WTC11 (cell line): ENCODE results near the gene AMN.

Experiments used
- CREM ChIP-seq: sonication (generic); formaldehyde crosslinking; IDR thresholded peaks from 2 replicates; pipeline ENCODE4 v1.8.1; 2022; ENCODE audit warnings: mild to moderate bottlenecking, missing genetic modification reagents, moderate library complexity
- ESRRA ChIP-seq: sonication (generic); formaldehyde crosslinking; IDR thresholded peaks from 2 replicates; pipeline ENCODE4 v1.8.1; 2022; ENCODE audit warnings: mild to moderate bottlenecking, missing genetic modification reagents, borderline replicate concordance
- ETV6 ChIP-seq: sonication (generic); formaldehyde crosslinking; IDR thresholded peaks from 2 replicates; pipeline ENCODE4 v1.8.1; 2022; ENCODE audit warnings: mild to moderate bottlenecking, missing genetic modification reagents
- FOXP1 ChIP-seq: sonication (generic); formaldehyde crosslinking; IDR thresholded peaks from 2 replicates; pipeline ENCODE4 v1.8.0; 2022; ENCODE audit warnings: missing genetic modification reagents, mild to moderate bottlenecking, moderate library complexity, borderline replicate concordance
- KAT7 ChIP-seq: sonication (generic); formaldehyde crosslinking; IDR thresholded peaks from 2 replicates; pipeline ENCODE4 v1.8.1; 2023; ENCODE audit warnings: missing genetic modification reagents, mild to moderate bottlenecking, borderline replicate concordance
- NR2C2 ChIP-seq: sonication (generic); formaldehyde crosslinking; IDR thresholded peaks from 2 replicates; pipeline ENCODE4 v1.8.0; 2022; ENCODE audit warnings: mild to moderate bottlenecking, missing genetic modification reagents
- OVOL2 ChIP-seq: fragments of 250-450 bp; sonication (Bioruptor Pico); IDR thresholded peaks from 2 replicates; pipeline ENCODE4 v1.9.0; 2021; ENCODE audit warnings: mild to moderate bottlenecking, borderline replicate concordance
- SP1 ChIP-seq: sonication (generic); formaldehyde crosslinking; conservative IDR thresholded peaks from 2 replicates; pipeline ENCODE4 v1.8.1; 2022; ENCODE audit warnings: missing genetic modification reagents
- TEAD4 ChIP-seq: sonication (generic); formaldehyde crosslinking; IDR thresholded peaks from 2 replicates; pipeline ENCODE4 v1.8.0; 2022; ENCODE audit warnings: mild to moderate bottlenecking, missing genetic modification reagents
- ZNF232 ChIP-seq: sonication (generic); formaldehyde crosslinking; IDR thresholded peaks from 2 replicates; pipeline ENCODE4 v1.8.0; 2022; ENCODE audit warnings: mild to moderate bottlenecking, missing genetic modification reagents
- TF ChIP-seq, protein P1 (sequence below): sonication (generic); formaldehyde crosslinking; conservative IDR thresholded peaks from 2 replicates; pipeline ENCODE4 v1.8.1; 2022; ENCODE audit warnings: mild to moderate bottlenecking, missing genetic modification reagents
- TF ChIP-seq, protein P2 (sequence below): fragments of 200-600 bp; IDR thresholded peaks from 2 replicates; pipeline ENCODE4 v1.8.0; 2022; ENCODE audit warnings: antibody characterized with exemption
- TF ChIP-seq, protein P3 (sequence below): sonication (generic); formaldehyde crosslinking; IDR thresholded peaks from 2 replicates; pipeline ENCODE4 v1.8.1; 2022; ENCODE audit warnings: low read depth, missing genetic modification reagents, borderline replicate concordance
- TF ChIP-seq, protein P4 (sequence below): sonication (generic); formaldehyde crosslinking; IDR thresholded peaks from 2 replicates; pipeline ENCODE4 v1.8.0; 2023; ENCODE audit warnings: mild to moderate bottlenecking, missing genetic modification reagents

DNA sequence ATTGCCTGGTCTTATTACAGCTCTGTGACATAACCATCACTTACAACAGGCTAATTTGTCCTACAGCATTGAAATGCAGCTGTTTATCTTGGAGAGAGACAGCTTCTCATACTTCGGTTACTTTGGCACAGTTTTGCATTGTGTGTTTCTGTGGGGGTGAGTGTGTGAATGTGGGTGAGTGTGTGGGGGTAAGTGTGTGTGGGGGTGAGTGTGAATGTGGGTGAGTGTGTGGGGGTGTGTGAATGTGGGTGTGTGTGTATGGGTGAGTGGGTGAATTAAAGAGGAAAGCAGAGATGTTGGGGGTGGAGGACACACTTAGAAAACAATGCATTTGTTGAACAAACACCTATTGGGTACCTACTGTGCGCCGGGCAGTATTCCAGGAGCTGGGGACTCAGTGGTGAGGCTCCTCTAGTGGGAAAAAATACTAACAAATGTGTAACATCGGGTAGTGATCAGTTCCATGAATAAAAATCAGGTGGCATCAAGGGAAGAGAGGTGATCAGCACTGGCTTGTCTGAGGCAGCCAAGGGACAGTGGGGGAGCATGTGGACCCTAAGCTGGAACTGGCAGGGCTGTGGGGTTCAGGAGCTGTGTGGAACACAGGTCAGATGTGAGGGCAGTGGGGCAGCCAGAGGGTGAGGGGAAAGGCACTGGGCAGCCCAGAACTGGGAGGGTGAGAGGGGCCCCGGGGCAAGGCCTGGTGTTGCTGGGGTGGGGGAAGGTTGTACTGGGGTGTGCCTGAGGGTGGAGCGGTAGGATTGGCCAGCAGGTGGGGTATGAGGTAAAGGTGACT, 44.1 kb upstream of the AMN start:
- TF ChIP-seq, protein P1, sequence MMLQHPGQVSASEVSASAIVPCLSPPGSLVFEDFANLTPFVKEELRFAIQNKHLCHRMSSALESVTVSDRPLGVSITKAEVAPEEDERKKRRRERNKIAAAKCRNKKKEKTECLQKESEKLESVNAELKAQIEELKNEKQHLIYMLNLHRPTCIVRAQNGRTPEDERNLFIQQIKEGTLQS (CRISPR knock-in tag): no peak
- TF ChIP-seq, protein P2, sequence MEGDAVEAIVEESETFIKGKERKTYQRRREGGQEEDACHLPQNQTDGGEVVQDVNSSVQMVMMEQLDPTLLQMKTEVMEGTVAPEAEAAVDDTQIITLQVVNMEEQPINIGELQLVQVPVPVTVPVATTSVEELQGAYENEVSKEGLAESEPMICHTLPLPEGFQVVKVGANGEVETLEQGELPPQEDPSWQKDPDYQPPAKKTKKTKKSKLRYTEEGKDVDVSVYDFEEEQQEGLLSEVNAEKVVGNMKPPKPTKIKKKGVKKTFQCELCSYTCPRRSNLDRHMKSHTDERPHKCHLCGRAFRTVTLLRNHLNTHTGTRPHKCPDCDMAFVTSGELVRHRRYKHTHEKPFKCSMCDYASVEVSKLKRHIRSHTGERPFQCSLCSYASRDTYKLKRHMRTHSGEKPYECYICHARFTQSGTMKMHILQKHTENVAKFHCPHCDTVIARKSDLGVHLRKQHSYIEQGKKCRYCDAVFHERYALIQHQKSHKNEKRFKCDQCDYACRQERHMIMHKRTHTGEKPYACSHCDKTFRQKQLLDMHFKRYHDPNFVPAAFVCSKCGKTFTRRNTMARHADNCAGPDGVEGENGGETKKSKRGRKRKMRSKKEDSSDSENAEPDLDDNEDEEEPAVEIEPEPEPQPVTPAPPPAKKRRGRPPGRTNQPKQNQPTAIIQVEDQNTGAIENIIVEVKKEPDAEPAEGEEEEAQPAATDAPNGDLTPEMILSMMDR: no peak
- TF ChIP-seq ESRRA: no peak
- no peak for TF ChIP-seq ETV6
- TF ChIP-seq, protein P3, sequence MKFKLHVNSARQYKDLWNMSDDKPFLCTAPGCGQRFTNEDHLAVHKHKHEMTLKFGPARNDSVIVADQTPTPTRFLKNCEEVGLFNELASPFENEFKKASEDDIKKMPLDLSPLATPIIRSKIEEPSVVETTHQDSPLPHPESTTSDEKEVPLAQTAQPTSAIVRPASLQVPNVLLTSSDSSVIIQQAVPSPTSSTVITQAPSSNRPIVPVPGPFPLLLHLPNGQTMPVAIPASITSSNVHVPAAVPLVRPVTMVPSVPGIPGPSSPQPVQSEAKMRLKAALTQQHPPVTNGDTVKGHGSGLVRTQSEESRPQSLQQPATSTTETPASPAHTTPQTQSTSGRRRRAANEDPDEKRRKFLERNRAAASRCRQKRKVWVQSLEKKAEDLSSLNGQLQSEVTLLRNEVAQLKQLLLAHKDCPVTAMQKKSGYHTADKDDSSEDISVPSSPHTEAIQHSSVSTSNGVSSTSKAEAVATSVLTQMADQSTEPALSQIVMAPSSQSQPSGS: no peak
- TF ChIP-seq CREM (CRISPR knock-in tag): no peak
- no peak for TF ChIP-seq ZNF232
- no peak for TF ChIP-seq OVOL2
- TF ChIP-seq SP1 (CRISPR knock-in tag): no peak
- TF ChIP-seq, protein P4, sequence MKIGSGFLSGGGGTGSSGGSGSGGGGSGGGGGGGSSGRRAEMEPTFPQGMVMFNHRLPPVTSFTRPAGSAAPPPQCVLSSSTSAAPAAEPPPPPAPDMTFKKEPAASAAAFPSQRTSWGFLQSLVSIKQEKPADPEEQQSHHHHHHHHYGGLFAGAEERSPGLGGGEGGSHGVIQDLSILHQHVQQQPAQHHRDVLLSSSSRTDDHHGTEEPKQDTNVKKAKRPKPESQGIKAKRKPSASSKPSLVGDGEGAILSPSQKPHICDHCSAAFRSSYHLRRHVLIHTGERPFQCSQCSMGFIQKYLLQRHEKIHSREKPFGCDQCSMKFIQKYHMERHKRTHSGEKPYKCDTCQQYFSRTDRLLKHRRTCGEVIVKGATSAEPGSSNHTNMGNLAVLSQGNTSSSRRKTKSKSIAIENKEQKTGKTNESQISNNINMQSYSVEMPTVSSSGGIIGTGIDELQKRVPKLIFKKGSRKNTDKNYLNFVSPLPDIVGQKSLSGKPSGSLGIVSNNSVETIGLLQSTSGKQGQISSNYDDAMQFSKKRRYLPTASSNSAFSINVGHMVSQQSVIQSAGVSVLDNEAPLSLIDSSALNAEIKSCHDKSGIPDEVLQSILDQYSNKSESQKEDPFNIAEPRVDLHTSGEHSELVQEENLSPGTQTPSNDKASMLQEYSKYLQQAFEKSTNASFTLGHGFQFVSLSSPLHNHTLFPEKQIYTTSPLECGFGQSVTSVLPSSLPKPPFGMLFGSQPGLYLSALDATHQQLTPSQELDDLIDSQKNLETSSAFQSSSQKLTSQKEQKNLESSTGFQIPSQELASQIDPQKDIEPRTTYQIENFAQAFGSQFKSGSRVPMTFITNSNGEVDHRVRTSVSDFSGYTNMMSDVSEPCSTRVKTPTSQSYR (CRISPR knock-in tag): no peak
- no peak for TF ChIP-seq KAT7 (CRISPR knock-in tag)
- TF ChIP-seq NR2C2: no peak
- TF ChIP-seq TEAD4 (CRISPR knock-in tag): no peak
- no peak for TF ChIP-seq FOXP1
